HG03103 (cell line): Measurements from ENCODE around the gene TMEM52B.
"Not testable (repeated sequence)": the region's sequence is repeated elsewhere in the genome, so short reads cannot be mapped to it uniquely, and the experiment has no call there.

Experiments used
- ATAC-seq: cut with Tn5 transposase; IDR thresholded peaks from one replicate; pipeline ENCODE4 v1.9.1; 2021; ENCODE audit warnings: low read depth; ENCODE audit not compliant: unreplicated experiment

TMEM52B gene

DNA sequence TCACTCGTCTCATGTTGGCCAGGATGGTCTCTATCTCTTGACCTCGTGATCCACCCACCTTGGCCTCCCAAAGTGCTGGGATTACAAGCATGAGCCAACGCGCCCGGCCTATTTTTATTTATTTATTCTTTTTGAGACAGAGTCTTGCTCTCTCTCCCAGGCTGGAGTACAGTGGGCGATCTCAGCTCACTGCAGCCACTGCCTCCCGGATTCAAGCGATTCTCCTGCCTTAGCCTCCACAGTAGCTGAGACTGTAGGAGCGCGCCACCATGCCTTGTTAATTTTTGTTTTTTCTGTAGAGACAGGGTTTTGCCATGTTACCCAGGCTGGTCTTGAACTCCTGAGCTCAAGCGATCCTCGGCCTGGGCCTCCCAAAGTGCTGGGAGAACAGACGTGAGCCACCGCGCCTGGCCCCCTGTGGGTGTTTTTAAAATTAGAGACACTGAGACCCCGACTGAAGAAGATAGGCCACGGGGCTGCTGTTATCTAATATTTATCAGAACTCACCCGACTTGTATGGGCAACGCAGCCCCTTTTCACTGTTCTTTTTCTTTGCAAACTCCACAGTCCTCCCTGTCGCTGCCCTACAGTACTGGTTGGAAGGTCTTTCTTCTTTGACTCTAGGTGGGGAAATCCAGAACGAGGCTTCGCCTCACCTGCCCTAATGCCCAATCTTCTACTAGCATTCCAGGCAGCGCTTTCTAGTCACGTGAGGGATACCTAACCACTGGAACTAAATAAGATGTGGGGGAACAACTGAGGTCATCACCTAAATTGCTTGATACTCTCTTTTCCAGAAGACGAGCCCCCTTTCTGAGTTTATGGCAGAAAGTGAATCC, 32.5 kb downstream of the TMEM52B start:
- no peak for ATAC-seq

DNA sequence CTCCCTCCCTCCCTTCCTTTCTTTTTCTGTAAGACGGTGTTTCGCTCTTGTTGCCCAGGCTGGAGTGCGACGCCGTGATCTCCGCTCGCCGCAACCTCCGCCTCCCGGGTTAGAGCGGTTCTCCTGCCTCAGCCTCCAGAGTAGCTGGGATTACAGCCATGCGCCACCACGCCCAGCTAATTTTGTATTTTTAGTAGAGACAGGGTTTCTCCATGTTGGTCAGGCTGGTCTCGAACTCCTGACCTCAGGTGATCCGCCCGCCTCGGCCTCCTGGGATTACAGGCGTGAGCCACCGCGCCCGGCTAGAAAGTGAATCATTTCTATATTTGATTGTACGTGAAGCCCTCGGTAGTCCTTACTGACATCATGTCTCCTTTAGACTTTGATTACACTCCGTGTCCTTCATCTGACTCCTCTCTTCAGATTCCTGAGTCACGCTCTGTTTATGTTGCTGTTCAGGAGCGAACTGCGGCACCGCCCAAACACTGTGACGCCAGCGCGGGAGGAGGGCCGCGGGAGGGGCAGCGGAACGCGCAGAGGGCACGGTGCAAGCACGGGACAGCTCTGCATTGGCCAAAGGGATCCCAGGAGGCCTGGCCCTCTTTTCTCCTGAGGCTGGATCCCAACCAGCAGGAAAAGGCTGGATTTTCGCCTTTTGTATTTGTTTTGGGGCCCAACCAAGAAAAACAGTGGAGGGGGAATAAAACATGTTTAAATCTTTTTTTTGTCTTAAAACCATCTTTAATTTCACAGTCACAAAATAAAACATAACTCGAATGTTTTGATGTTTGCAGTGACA, 33.3 kb downstream of the TMEM52B start:
- ATAC-seq: no peak

DNA sequence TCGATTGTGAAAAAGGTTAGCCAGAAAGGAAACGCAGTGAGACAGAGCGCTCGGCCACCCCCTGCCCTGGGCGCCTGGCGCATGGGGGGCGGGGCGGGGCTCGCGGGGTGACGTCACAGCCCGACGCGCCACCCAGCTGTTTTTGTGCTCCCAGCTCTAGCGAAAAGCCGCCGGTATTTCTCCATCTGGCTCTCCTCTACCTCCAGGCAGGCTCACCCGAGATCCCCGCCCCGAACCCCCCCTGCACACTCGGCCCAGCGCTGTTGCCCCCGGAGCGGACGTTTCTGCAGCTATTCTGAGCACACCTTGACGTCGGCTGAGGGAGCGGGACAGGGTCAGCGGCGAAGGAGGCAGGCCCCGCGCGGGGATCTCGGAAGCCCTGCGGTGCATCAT, 33.9 kb downstream of the TMEM52B start, which contains the start of gene GABARAPL1:
Gene GABARAPL1, plus strand, starts transcription at position 139 of the 393 bp plus-strand sequence. Its CDS starts 253 bp downstream, at position 392.
- ATAC-seq: peak; percentile 50

DNA sequence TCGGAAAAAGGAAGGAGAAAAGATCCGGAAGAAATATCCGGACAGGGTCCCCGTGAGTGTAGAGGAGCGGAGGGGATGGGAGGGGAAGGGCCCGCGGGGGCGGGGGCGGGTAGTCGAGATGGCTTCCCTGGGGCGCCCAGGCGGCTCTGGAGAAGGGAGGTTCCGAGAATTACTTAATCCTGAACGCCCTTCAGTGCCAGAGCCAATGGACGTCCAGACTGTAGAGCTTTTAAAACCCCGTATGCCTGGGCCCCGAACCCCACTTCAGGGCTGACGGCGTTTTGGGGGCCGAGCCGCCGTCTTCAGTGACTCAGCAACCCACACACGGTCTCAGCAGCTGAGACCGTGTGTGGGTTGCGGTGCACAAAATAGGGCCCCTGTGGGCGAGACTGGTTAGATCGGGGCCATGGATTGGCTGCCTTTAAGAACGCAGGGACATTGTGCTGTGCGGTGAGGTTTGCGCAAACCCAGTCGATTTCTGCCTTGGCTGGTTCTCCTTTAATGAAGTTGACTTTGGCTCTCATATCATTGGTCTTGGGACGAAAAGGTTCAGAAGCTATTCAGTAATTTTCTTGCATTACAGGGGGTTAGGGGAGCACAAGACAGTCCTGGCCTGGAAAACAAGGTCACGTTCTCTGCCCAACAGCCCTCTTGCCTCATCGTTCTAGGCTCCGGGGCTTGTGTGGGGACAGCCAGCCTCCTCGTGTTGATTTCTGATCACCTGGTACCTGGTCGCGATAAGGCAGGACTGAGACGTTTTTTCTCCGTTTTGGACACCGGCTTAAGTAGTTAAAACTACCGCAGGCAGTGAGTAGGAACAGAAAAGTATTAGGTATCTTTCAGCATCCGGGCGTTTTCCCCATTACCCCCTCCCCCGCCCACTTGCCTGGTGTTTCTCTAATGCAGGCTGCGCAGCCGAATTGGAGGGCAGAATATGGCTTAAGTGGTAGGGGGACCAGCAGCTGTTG, 34.6 kb downstream of the TMEM52B start:
- peak; percentile 35 for ATAC-seq

DNA sequence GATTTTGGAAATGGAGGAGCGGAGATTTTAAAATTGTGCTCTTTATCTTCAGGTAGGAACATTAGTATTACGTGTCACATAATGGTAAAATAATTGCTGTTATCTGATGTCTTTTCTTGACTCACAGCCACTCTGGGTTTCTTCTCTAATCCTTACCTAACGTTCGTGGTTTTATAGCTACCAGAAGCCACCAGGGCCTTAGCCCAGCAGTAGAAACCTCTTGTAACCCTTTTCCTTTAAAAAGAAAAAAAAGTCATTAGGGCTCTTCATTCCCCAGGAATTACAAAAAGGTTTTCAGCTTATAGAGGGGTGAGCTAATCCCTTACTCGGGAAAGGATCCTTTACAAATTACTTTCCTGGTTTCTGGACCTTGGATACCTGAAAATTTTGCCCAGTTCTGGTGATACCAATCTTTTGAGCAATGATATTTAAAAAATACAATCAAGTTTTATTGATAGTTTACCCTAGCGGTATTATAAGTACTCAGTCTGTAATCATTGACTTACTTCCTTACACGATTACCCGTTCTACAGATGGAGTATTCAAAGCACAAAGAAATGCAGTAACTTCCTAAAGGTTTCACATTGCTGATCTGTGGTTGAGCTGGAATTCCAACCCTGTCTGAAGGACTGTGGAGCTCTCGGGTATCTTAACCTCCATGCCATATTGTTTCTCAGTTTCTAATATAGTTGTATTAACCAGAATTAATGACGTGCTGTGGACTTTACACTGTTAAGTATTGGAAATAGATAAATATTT, 35.5 kb downstream of the TMEM52B start:
- ATAC-seq: no peak

DNA sequence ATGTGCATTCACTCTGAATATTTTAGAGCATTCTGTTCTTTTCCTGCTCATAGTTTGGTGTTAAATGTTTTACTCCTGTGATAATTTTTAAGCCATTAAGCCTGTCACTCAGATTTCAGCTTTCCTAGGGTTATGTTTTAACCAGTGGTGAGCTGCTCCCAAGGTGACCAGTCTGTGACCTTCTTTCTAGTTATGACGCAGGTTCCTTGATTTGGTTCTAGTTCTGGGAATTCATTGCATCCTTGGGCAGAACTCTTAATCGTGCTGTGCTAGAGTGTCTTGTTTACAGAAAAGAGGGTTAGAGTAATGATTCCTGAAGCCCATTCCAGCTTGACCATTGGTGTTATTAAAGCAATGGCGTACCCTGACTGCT, 36.0 kb downstream of the TMEM52B start:
- no peak for ATAC-seq

DNA sequence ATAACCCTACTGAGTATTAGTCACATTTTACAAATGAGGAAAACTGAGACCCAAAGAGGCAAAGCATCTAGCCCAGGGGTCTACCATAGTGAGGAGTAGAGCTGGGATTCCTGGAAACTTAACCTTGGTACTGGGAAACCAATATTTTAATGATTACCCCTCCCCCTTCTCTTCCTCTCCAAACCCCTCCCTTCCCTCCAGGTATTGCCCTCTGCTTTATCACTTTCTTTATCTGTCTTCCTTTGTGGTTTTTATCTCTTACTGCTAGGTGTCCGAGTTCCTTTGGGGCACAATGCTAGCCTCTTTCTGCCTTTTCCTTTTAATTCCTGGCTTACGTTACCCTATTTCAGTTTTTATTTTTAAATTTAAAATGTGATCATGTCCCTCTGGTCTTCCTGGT, 36.6 kb downstream of the TMEM52B start:
- ATAC-seq: no peak

DNA sequence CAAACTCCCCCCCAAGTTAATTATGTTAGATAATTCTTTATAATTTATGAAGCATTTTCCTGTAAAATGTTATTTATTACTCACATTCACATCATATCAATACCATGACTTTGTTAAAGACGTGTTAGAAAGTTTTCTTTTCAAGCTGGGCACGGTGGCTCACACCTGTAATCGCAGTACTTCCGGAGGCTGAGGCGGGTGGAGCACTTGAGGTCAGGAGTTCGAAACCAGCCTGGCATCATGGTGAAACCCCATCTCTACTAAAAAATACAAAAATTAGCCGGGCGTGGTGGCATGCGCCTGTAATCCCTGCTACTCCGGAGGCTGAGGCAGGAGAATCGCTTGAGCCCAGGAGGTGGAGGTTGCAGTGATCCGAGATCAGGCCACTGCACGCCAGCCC, 37.1 kb downstream of the TMEM52B start:
- ATAC-seq: not testable (repeated sequence)

DNA sequence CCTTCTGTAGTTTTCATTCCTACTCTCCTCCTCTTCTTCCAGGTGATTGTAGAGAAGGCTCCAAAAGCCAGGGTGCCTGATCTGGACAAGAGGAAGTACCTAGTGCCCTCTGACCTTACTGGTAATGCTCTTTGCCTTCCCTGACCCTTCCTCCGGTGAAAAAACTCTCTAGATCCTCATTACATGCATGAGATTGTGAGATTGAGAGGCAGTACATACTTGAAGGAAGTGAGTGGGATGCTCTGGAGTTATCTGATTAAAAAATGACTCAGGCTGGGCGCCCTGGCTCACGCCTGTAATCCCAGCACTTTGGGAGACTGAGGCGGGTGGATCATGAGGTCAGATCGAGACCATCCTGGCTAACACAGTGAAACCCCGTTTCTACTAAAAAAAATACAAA, 39.2 kb downstream of the TMEM52B start:
- no peak for ATAC-seq

DNA sequence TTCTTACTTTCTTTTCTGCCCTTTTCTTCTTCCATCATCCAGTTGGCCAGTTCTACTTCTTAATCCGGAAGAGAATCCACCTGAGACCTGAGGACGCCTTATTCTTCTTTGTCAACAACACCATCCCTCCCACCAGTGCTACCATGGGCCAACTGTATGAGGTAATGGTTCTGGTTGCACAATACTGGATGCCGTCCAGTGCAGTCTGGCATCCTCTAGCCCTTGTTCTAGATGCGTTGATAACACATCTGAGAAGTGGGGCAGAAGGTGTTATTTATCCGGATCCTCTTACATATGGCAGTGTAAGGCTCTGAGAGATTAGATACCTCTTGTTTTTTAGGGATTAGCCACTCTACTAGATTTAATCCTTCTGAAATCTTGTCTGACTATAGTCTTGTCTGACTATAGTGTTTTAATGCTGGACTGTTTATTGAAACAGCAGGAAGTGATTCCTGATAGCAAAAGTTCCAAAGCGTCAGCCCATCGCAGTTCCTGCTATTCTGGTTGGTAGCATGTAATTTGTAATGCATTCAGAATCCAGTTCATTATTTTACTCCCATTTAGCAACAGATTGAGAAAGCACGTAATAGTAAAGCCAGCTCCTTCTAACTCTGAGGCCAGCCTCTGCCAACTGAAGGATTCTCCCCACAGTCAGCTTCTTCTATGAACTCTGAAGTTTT, 41.7 kb downstream of the TMEM52B start:
- no peak for ATAC-seq

DNA sequence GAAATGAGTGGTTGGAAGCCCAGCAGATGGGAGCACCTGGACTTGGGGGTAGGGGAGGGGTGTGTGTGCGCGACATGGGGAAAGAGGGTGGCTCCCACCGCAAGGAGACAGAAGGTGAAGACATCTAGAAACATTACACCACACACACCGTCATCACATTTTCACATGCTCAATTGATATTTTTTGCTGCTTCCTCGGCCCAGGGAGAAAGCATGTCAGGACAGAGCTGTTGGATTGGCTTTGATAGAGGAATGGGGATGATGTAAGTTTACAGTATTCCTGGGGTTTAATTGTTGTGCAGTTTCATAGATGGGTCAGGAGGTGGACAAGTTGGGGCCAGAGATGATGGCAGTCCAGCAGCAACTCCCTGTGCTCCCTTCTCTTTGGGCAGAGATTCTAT, 43.0 kb downstream of the TMEM52B start:
- ATAC-seq: no peak

DNA sequence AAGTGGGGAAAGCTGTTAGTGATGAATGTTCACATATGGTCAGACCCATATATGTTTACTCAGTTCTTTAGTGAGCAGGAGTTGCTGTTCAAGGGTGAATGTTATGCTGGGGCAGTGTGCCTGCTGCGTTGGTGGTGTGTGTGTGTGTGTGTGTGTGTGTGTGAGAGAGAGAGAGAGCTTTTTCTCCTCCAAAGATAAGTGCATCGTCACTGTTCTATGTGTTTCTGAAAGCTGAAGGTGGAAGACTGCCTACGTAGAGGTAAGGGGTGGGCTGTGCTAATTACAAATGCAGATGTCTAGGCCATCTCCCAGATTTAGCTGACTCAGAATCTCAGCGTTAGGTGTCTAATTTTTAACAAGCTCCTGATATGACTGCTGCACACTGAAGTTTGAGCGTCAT, 44.4 kb downstream of the TMEM52B start:
- ATAC-seq: no peak

DNA sequence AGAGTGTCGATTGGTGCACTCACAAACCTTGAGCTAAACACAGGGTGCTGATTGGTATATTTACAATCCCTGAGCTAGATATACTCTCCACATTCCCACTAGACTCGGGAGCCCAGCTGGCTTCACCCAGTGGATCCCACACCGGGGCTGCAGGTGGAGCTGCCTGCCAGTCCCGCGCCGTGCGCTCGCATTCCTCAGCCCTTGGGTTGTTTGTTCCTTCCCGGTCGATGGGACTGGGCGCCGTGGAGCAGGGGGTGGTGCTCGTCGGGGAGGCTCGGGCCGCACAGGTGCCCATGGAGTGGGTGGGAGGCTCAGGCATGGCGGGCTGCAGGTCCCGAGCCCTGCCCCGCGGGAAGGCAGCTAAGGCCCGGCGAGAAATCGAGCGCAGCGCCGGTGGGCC, 46.6 kb downstream of the TMEM52B start:
- ATAC-seq: not testable (repeated sequence)

DNA sequence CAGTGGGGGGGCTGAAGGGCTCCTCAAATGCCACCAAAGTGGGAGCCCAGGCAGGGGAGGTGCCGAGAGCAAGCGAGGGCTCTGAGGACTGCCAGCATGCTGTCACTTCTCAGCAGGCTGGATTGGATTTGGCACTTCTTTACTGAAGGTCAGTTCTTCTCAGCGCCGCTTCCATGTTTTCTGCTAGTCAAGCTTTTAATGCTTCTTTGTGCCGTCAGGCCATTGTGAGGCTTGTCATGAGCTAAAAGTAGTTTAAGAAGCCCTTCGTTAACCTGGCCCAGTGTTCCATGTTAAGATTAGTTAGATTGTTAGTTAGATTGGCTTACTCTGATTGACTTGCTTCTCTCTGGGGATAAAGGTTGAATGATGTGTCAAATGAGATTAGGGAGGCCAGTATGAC, 47.3 kb downstream of the TMEM52B start:
- no peak for ATAC-seq

DNA sequence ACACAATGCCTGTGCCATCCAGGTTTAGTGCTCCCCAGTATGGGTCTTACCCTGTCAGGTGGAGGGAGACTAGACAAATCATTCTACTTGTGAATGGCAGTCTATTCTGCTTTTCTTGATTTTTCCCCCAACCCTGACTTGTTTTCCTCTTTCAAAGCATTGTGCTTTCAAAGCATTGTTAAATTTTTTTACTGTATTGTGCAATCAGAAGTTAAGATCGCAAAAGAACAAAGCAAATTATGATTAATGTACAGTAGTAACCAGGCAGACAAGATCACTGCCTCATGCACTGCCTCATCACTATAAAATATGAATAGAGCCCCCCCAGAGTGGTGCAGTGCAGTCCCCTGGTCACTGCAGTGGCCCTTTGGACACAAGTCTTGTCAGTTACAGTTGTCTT, 47.9 kb downstream of the TMEM52B start:
- no peak for ATAC-seq

DNA sequence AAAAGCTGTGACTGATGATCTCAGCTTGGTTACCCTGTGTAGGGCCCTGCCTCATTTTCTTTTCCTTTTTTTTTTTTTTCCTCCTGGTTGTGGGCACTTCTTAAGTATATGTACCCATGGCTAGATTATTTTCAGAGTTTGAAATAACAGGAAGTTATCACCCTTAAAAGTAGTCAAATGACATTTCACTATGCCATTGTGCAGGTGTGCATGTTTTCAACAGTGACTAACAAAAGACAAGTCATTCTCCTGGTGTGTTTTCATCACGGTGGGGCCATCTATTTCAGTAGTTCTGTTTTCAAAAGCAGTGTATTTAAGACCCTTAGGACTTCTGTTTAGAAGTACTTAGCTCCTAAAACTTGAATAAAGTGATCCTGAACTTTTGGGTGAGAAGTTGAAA, 48.8 kb downstream of the TMEM52B start:
- ATAC-seq: no peak

DNA sequence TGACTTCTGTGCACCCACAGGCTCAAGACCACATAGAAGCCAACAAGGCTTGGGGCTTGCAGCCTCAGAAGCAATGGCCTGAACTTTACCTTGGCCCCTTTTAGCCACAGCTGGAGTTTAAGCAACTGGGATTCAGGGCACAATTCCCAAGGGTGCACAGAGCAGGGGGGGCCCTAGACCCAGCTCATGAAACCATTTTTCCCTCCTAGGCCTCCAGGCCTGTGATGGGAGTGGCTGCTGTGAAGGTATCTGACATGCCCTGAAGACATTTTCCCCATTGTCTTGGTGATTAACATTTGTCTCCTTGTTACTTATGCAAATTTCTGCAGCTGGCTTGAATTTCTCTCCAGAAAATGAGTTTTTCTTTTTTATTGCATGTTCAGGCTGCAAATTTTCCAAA, 55.7 kb downstream of the TMEM52B start:
- ATAC-seq: no peak

DNA sequence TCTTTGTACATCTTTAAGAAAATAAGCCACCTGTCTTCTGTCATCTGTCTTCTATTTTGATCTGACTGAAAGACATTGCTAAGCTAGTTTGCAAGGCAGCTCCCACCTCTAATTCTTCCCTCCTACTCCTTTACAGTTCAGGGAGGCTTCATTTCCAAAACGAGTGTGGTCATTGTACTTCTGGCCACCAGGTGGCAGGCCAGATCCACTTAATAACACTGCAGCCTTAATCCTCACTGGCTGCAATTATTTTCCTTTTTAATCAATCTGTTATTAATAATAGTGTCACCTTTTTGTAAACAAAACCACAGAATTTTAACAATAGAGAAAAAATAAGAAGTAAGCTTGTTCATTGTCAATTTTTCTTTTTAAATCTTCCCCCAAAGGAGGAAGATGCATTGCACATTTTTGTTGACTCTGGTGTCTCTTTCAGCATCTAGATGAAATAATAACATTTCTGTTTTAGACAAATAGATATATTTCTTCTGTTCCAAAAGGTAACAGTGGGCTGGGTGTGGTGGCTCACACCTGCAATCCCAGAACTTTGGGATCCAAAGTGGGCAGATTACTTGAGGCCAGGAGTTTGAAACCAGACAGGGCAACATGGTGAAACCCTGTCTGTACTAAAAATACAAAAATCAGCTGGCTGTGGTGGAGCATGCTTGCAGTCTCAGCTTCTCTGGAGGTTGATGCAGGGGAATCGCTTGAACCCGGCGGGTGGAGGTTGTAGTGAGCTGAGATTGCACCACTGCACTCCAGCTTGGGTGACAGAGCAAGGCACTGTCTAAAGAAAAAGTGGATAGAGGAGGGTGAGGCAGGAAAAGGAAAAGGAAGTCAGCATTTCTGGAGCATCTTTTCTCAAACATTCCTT, 57.2 kb downstream of the TMEM52B start:
- ATAC-seq: no peak
